Right cardiac atrium (tissue), 5 donors: ENCODE measurements around the gene ARHGAP6. TPM values are rescaled to one million over a fixed set of nuclear protein-coding genes. Genes with fewer than 3 reads are reported as not detected.
A peak's percentile ranks its signal among the peaks of the same experiment; 100 is the strongest.

Experiments used
- ATAC-seq, 2 donors: fragments of 200-7000 bp; cut with Tn5 transposase; one replicate each; pipeline versions ENCODE4 v1.8.0 to v1.9.1; 2020; ENCODE audit warnings: moderate library complexity in 2 of 2, mild to moderate bottlenecking in 1 of 2
- DNase-seq, 3 donors: peaks; one replicate each; pipeline ENCODE4 v3.0.0-alpha.2; 2020
- H3K27ac ChIP-seq: one replicate; pipeline ENCODE4 v1.5.1; 2013; ENCODE audit warnings: mild to moderate bottlenecking, low read length, control low read depth, moderate library complexity
- H3K27me3 ChIP-seq: one replicate; pipeline ENCODE4 v1.6.1; 2013; ENCODE audit not compliant: control insufficient read depth, insufficient read depth
- H3K4me1 ChIP-seq: one replicate; pipeline ENCODE4 v1.6.1; 2013; ENCODE audit warnings: low read length; ENCODE audit not compliant: control insufficient read depth, insufficient read depth
- H3K4me3 ChIP-seq: one replicate; pipeline ENCODE4 v1.5.1; 2013; ENCODE audit warnings: low read length, control low read depth
- H3K9me3 ChIP-seq: one replicate; pipeline ENCODE4 v1.6.1; 2013; ENCODE audit warnings: low read length; ENCODE audit not compliant: control insufficient read depth
- WGBS: extraction: QIAGEN DNeasy Blood & Tissue Kit; methylation state at CpG from one replicate; pipeline ENCODE4 v1.1.7; 2013; 5-methylcytosine and 5-hydroxymethylcytosine counted together
- intact Hi-C, 4 donors: fragments of 100-400 bp; cut with DNase I; formaldehyde crosslinking; loops; one replicate each; pipeline versions ENCODE4 v1.11.0 to v1.14.0; 2022 to 2023
- polyA plus RNA-seq: library from polyadenylated mRNA; stranded (reverse); fragments of 200-250 nt; gene quantifications from one replicate; pipeline ENCODE4 v1.2.3, GENCODE V29; 2013
- total RNA-seq, 4 donors: library from RNA; stranded (reverse); fragmentation: NEBNext Ultra II Directional; extraction: Animal tissue kit (Norgen Biotek cat#: 25700); gene quantifications; one replicate each; pipeline ENCODE4 v1.2.1, GENCODE V29; 2021
- donor health status: healthy with polysubstance abuse.
- donor health status: DM: no; HTN: yes; CAD: no.
- donor health status: DM: no; HTN: no; CAD: no.
- donor health status: DM: no; HTN: yes; CAD: no; lungs with severe emphysema.
- donor health status: DM: yes; HTN: yes; CAD: no.

ARHGAP6 gene
- total and polyA plus RNA-seq, 5 donors: 2.3 to 4.5 (median 3.1) TPM

DNA sequence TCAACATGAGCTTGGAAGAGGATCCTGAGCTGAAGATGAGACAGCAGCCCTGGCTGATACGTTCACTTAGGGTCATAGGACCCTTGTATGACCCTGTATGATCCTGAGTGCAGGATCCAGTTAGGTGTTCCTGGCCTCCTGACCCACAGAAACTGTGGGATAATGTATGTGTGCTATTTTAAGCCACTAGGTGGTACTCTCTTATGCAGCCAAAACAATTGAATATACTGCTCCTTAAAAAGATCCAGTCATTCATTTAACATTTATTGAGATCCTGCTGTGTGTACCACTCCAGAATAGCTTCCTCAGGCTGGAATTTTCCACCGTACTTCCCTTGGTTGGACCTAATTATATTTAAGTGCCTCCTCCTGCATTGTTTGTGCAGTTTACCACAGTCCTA is 205.4 kb downstream of the ARHGAP6 start:
- no peak for DNase-seq
- Histone ChIP-seq H3K9me3 (no peaks in the 10 kb centered on the region), H3K27me3 (no peaks in the 10 kb centered on the region), H3K4me3 (no peak overlapping the region), H3K4me1 (no peaks in the 10 kb centered on the region), H3K27ac (no peak overlapping the region)
- intact Hi-C loops: no loop called here
- WGBS: 86% methylated on average over 2 of the region's 2 CpGs
- no peak for ATAC-seq

GRCh38 chrX:11458170-11458569 is 207.6 kb downstream of the ARHGAP6 start:
- intact Hi-C loops: no loop called here
- no peaks in the 10 kb centered on the region for H3K27me3 ChIP-seq
- H3K4me3 ChIP-seq: no peak overlapping the region
- no peaks in the 10 kb centered on the region for H3K9me3 ChIP-seq
- DNase-seq: peak in 2 of 3 donors; percentile 16 to 39
- no peak overlapping the region for H3K27ac ChIP-seq
- WGBS: 50% methylated on average over 3 of the region's 3 CpGs
- ATAC-seq: peak in 1 of 2 donors; percentile 55
- H3K4me1 ChIP-seq: no peaks in the 10 kb centered on the region

DNA sequence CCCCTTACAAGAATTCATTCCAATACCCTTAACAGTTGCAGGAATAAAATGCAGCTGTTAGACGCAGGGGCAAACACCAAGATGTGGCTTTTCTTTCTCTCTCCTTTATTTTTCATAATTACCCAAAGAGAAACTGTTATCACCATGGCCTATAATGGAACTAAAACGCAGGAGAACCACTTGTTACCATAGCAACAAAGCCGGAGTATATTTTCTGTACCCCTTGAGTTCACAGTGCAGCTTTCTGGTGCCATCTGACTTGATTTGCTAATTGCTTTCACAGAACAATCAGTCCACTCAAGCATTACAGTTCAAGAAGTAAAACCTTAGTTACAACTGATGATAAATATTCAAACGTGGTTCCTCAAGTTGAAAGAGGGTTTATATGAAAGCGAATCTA is 214.6 kb downstream of the ARHGAP6 start:
- Histone ChIP-seq H3K4me3 (no peak overlapping the region), H3K9me3 (no peaks in the 10 kb centered on the region), H3K4me1 (no peaks in the 10 kb centered on the region), H3K27ac (no peak overlapping the region), H3K27me3 (no peaks in the 10 kb centered on the region)
- ATAC-seq: no peak
- 88% methylated on average over 5 of the region's 5 CpGs for WGBS
- intact Hi-C loops: no loop called here
- DNase-seq: no peak

DNA sequence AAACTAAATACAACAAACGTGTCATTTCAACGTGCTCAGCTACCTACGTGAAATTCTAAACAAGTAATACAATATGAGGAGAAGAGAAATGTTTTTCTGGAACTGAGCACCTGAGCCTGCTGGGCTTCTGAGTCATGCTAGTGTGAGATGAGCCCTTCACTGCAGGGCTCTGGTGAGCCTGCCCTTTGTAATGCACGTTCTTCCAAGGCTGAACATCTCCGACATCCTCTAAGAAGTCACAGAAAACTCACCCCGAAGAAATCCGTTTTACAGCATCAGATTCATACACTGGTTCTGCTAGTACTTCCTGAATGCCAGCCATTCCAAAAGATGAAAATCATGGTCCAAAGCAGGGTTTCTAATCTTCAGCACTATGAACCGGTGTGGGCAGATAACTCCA is 215.4 kb downstream of the ARHGAP6 start:
- WGBS: 83% methylated on average over 8 of the region's 8 CpGs
- DNase-seq: no peak
- Histone ChIP-seq H3K9me3 (no peaks in the 10 kb centered on the region), H3K4me1 (no peaks in the 10 kb centered on the region), H3K27ac (no peak overlapping the region), H3K4me3 (no peak overlapping the region), H3K27me3 (no peaks in the 10 kb centered on the region)
- intact Hi-C loops: no loop called here
- no peak for ATAC-seq

DNA sequence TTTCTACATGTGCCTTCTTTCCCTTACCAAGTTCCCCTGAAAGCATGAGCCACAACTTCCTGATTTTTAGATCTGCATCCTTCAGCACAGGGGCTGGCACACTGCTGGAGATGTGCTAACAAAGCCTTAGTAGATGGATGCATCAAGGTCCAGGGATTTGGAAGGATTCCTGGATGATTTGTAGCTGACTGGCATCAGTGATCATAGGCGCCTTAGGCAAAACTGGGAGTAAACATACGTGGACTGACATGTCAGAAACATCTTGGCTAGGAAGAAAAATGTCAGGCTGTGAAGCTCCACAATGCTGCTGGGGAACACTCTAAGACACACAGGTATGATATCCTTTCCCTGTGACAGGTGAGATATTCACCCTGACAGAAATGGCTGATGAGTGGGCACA is 216.1 kb downstream of the ARHGAP6 start:
- ATAC-seq (no peak), DNase-seq (no peak)
- no peak overlapping the region for H3K4me3 ChIP-seq
- no peaks in the 10 kb centered on the region for H3K27me3 ChIP-seq
- no peaks in the 10 kb centered on the region for H3K4me1 ChIP-seq
- no peaks in the 10 kb centered on the region for H3K9me3 ChIP-seq
- intact Hi-C loops: no loop called here
- no peak overlapping the region for H3K27ac ChIP-seq
- WGBS: 94% methylated on average over 2 of the region's 2 CpGs

- intact Hi-C loops: no loop called here
- H3K4me3 ChIP-seq: no peak overlapping the region
- no peaks in the 10 kb centered on the region for H3K4me1 ChIP-seq
- 89% methylated on average over 1 of the region's 1 CpG for WGBS
- ATAC-seq: no peak
- H3K27me3 ChIP-seq: no peaks in the 10 kb centered on the region
- DNase-seq: no peak
- H3K27ac ChIP-seq: no peak overlapping the region
- H3K9me3 ChIP-seq: no peaks in the 10 kb centered on the region
These were observed 218.3 kb downstream of the ARHGAP6 start for GRCh38 chrX:11447418-11447817.

DNA sequence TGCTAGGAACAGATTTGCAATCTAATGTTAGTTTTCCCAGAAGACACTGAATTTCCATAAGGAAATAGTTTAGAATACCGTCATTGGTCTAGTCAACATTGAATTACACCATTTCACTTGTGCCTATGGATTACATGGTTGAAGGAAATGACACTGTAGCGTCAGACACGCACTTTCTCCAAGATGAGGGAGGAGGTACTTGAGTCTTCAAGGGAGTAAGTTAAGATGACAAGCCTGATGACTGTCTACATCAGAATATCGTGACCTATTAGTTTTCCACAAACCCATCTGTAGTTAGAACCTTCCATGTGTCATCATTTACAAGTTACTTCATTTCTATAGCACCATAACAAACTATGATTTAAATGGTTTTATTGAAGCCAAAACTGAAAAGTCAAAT is 218.8 kb downstream of the ARHGAP6 start:
- intact Hi-C loops: no loop called here
- 84% methylated on average over 4 of the region's 4 CpGs for WGBS
- H3K27me3 ChIP-seq: no peaks in the 10 kb centered on the region
- H3K4me1 ChIP-seq: no peaks in the 10 kb centered on the region
- H3K27ac ChIP-seq: no peak overlapping the region
- DNase-seq (no peak), ATAC-seq (no peak)
- H3K4me3 ChIP-seq: no peak overlapping the region
- H3K9me3 ChIP-seq: no peaks in the 10 kb centered on the region

DNA sequence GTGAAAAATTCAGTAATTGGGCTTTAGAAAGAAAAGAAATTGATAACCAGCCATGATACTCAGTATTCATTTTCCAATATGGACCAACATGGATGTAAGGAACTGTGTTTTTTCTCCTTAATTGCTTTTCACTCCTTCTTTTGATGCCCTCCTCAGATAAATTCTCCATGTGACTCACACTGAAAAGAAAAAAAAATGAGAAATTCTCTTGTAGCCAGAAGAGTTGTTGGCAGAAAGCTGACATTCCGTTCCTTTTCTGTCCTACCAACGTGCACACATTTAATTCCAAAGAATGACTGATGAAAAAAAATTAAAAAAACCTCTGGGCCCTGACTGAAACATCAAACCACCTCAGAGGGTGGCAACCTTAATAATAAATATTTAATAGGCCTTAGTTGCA is 219.4 kb downstream of the ARHGAP6 start:
- intact Hi-C loops: no loop called here
- no peaks in the 10 kb centered on the region for H3K27me3 ChIP-seq
- H3K4me3 ChIP-seq: no peak overlapping the region
- ATAC-seq (no peak), DNase-seq (no peak)
- no peak overlapping the region for H3K27ac ChIP-seq
- WGBS: 37% methylated on average over 2 of the region's 2 CpGs
- H3K9me3 ChIP-seq: no peaks in the 10 kb centered on the region
- no peaks in the 10 kb centered on the region for H3K4me1 ChIP-seq

DNA sequence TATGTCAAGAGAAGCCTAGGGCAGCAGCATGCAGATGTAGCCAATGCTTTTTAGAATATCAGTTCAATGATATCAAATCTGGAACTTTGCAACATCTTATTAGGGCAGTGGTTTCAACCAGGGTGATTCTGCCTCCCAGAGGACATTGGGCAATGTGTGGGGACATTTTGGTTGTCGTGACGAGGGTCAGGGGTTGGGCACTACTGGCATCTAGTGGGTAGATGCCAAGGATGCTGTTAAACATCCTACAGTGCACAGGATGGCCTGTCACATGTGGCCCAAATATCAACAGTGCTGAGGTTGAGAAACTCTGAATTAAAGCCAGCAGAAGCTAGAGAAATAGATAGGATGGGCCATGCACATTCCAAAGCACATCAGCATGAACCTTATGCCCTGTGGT is 220.2 kb downstream of the ARHGAP6 start:
- intact Hi-C loops: no loop called here

GRCh38 chrX:11444052-11444451 is 221.7 kb downstream of the ARHGAP6 start:
- Histone ChIP-seq H3K27me3 (no peaks in the 10 kb centered on the region), H3K4me3 (no peak overlapping the region), H3K27ac (no peak overlapping the region), H3K9me3 (no peaks in the 10 kb centered on the region), H3K4me1 (no peaks in the 10 kb centered on the region)
- no peak for ATAC-seq
- intact Hi-C loops: no loop called here
- WGBS: 62% methylated on average over 3 of the region's 3 CpGs
- no peak for DNase-seq

More for the DNA sequence above, 220.2 kb downstream of the ARHGAP6 start:
- Histone ChIP-seq H3K4me3 (no peak overlapping the region), H3K4me1 (no peaks in the 10 kb centered on the region), H3K9me3 (no peaks in the 10 kb centered on the region), H3K27me3 (no peaks in the 10 kb centered on the region), H3K27ac (no peak overlapping the region)
- 74% methylated on average over 2 of the region's 2 CpGs for WGBS
- ATAC-seq: no peak
- no peak for DNase-seq

DNA sequence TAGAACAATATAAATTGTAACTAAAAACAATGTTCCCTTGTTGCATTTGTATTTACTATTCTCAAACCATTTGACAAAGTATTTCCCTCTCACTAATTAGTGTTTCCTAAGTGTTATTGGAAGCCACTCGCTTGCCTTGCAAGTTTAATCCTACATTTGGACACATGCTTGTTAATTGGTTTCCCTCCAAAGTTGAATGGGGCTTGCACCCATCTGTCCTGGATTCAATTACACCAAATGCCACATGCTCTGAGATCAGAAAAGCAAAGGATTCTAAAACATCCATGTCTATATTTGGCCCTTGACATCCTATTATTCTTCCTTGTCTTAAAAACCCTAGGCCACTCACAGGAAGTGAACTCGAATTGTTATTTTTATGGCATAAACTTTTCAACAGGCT is 225.9 kb downstream of the ARHGAP6 start:
- 73% methylated on average over 2 of the region's 2 CpGs for WGBS
- H3K27ac ChIP-seq: no peak overlapping the region

GRCh38 chrX:11438767-11439166 is 227.0 kb downstream of the ARHGAP6 start:
- 42% methylated on average over 4 of the region's 4 CpGs for WGBS
- Histone ChIP-seq H3K27me3 (no peaks in the 10 kb centered on the region), H3K4me1 (no peaks in the 10 kb centered on the region), H3K4me3 (no peak overlapping the region), H3K9me3 (no peaks in the 10 kb centered on the region), H3K27ac (no peak overlapping the region)
- no peak for ATAC-seq
- intact Hi-C loops: no loop called here
- no peak for DNase-seq

More for the DNA sequence above, 225.9 kb downstream of the ARHGAP6 start:
- DNase-seq (no peak), ATAC-seq (no peak)
- H3K4me3 ChIP-seq: no peak overlapping the region
- H3K27me3 ChIP-seq: no peaks in the 10 kb centered on the region
- no peaks in the 10 kb centered on the region for H3K9me3 ChIP-seq
- no peaks in the 10 kb centered on the region for H3K4me1 ChIP-seq
- intact Hi-C loops: no loop called here
